Nucleus accumbens (tissue), 56 donors: ENCODE data around the gene DLG1.

Source experiments
- DNase-seq, 56 donors: peaks; one replicate each; lab custom pipeline; 2025; lab: John Stamatoyannopoulos, UW

Gene DLG1

DNA sequence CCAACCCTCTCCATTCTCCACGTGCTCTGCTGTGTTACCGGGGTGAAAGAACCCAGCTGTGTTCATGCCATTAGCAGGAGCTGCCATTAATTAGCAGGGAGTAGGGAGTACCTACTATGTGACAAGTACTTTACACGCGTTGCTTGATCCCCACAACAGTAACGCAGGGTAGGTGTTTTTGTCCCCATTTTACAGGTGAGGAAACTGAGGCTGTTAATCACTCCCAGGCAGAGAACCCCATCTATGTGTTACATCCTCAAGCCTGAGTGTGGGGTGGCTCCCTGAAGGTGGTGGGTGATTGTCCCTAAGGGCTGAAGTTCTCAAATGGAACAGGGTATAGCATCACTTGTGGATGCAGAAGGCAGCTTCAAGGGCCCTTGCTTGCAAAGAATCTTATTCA is 291.6 kb downstream of the DLG1 start:
- DNase-seq = no peak

DNA sequence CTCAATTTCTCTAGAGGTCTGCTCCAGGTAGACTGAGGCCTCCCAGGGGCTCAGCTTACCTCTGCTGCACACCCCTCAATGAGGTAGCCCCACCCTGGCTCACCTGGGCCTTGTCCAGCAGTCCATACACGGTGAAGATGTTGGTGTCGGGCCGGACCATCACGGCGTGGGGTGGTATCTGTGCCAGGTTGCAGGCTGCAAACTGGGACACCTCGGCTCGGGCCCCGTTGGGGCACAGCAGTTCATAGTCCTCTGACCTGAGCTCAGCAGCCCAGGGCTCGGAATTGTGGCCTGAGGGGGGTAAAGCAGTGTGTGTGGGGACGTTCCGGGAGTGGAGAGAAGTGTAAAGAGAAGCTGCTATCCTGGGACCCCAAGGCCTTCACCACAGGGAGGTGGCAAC is 292.0 kb downstream of the DLG1 start:
- DNase-seq = no peak

DNA sequence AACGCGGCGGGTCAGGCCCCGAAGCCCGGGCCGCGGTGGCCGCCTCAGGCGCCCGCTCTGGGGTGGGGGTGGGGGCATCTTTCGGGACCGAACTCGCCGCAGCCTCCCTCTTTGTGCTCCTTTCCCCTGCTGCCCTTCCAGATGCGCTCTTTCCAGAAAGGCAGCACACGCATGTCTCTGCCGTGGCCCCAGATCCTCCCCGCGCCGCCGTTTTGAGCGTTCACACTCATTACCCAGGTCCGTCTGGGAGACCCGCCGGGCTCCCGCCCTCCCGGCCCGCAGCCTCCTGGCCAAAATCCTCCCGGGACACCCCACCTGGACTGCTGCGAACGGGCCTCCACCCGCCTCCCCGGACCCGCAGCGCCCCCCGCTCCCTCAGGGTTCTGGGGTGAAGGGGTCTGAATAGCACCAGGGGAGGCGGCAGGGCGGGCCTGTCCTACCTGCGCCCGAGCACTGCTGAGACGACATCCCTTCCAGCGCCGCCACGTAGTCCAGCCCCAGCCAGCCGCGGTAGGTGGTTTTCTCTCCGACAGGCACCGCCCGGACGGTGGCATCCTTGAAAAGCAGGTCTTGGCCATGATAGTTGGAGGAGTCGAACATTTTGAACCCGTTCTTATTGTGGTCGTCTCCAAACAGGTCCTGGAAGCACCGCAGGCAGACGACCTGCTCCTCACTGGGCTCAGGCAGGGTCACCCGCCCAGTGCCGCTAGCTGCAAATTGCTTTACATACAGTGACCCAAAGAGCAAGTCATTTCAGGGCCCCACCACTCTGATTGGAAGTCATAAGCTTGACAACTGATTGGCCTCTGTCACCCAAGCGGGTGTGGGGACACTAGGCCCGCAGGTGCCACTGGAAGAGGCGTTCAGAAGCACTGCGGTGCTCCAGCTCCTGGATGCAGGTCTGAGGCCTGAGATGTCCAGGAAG is 294.7 kb downstream of the DLG1 start:
- peak in 6 of 56 donors; percentile 13 to 49 (median 34) for DNase-seq

DNA sequence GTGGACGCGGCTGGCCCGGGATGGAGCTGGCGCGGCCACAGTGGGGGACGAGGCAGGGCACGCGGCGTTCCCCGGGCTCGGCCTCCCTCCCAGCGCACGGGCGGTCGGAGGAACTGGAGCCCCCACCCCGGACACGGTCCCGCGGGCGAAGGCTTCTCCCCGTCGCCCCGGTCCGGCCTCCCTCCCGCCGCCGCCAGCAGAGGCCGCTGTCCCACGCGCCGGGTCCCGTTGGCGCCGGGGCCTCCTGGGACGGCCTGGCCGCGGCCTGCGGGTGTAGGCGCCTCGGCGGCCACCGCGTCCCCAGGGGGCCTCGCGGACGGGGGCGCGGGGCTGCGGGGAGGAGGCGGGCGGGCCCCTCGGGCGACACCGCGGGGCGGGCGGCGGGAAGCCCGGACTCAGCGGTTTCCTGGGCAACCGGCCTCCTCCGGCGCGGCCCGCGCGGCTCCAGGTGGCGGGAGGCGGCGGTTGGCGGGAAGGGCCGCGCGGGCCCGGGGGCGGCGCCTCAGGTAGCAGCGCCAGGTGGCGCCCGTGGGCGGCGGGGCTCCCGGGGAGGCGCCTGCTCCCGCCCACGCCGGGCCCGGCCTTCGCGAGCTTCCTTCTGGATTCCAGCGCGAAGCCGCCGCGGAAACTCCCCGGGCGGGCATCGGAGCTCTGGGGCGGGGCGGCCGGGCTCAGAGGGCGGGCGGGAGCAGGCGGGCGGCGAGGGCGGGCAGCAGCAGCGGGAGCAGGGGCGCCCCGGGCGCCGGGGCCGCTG is 295.5 kb downstream of the DLG1 start:
- DNase-seq = peak in 46 of 56 donors; percentile 12 to 84 (median 56)

DNA sequence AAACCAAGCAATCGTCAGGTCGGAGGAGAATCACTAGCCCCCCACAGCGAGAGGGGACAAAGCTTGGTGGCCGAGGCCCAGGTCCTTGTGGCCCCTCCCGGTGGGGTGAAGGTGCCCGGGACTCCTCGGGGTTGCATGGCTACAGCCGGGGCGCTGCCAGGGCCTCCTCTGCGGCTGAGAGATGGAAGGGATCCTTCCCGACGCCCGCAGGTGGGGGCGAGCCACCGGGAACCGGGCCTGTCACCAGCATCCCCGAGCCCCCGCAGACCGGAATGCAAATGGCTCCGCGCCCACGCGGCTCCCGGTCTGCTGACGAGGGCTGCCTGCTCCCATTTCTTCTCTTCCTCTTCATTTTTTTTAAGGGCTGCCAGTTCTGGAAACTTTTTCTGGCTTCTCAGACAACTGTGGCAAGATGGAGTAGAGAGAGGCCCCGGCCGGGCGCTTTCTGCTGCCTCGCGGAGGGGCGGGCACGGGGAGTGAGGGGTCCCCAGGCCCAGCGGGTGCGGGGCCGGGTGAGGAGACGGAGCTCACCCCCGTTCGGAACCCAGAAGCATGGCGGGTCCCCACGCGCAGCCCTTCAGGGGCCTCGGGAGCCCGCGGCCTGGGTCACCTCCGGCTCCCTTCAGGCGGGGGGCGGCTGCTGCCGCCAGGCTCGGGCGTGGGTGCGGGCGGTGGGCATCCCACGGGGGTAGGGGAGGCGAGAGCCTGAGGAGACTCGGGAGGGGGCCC is 296.3 kb downstream of the DLG1 start:
- DNase-seq = peak in 39 of 56 donors; percentile 13 to 81 (median 50)

DNA sequence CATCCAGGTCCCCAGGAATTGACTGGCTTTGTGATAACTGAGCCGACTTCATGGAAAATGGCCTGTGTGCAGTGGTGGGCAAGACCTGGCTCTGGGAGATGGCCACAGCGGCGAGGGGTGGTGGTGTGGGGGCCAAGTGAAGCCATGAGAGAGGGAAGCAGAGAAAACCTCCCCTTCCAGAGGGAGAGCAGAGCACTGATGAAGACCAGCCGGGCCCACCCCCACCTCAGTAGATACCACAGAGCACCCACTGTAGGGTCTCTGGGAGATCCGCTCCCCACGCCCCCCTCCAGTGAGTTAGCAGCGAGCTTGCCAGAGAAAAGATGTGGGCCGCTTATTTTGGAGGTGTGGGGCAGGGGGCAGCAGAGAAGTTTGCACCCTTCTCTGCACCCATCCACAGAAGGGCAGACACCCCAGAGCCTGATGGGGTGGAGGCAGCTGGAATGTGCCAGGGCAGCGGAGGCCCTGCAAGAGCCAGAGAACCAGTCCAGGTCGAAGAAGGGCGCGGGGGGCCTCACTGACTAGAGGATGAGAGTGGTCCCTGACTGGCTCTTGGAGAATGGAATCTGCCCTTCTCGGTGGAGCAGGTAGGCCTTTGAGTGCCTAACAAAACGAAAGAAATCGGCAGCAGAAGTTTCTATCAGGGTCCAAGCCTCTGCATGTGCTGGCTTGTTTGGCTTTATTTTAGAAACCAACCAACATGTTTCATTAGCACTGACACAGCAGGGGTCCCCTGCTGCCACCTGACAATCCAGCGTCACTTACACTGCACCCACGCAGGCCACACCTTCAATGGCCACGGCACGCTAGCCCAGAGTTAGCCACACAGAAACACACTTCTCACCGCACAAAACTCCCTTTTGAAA is 297.1 kb downstream of the DLG1 start:
- peak in 2 of 56 donors; percentile 32 to 42 for DNase-seq

DNA sequence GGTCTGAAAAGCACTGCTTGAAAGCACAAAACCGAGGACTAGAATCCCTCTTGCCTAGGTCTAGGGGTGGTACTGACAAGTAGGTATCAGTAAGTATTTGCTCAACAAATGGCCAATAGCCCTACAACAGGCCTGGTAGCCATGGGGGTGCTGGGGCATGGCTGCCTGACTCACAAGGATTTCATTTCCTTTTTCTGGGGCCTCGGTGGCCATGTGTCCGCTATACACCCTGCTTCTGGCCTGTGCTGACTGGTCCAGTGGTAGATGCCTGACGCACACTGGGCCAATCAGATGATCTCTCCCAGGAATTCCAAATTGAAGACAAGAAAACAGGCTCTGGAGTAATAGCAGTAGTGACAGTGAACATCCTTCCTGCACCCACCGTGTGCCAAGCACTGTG is 298.2 kb downstream of the DLG1 start:
- DNase-seq = no peak

DNA sequence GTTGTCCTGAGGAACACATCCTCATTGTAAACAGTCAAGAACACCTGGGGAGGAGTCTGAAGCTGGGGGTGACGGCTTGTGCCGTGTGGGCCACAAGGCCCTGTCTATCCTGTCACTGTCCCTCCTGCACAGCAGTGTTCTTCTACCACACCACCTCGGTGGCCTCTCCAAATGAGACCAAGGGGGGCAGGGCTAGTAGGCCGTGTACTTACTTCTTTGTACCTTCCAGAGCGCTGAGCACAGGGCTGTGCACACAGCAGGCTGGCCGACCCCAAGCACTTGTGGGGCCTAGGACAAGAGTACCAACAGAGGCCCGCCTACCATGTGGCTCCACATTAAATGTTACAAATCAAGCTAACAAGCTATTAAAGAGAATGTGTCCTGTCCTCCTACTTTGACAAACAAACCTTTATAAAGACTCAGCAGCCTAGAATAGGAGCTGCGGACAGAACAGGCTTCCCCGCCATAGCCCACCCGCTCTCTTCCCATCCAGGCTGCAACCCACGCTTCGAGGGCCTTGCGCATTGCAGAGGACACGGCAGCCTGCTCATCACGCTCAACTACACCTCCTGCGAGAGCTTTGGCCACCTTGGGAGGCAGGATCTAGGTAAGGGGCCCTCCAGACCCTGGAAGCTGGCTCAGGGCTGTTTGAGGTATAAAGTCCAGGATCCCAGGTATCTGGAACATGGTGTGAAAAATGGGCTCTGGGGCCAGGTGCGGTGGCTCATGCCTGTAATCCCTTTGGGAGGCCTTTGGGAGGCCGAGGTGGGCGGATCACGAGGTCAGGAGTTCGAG is 299.2 kb downstream of the DLG1 start:
- no peak for DNase-seq

DNA sequence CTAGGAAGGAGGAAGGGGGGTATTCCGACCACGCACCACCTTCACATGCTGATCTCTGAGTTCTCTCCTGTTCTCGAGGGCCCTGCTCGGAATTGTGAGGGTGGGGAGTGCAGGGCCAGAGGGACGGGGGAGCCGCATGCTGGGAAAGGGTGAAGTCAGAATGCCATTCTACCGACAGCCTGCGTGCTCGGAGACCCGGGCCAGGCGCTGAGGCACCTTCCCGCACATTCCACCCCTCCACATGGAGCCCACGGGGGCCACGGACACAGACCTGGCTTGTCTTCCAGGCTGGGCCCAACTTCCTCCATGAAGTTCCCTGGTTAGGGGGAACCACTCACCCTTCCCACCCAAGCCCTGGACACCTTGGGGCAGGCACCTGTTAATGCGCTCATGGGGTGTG is 301.1 kb downstream of the DLG1 start:
- DNase-seq = no peak

DNA sequence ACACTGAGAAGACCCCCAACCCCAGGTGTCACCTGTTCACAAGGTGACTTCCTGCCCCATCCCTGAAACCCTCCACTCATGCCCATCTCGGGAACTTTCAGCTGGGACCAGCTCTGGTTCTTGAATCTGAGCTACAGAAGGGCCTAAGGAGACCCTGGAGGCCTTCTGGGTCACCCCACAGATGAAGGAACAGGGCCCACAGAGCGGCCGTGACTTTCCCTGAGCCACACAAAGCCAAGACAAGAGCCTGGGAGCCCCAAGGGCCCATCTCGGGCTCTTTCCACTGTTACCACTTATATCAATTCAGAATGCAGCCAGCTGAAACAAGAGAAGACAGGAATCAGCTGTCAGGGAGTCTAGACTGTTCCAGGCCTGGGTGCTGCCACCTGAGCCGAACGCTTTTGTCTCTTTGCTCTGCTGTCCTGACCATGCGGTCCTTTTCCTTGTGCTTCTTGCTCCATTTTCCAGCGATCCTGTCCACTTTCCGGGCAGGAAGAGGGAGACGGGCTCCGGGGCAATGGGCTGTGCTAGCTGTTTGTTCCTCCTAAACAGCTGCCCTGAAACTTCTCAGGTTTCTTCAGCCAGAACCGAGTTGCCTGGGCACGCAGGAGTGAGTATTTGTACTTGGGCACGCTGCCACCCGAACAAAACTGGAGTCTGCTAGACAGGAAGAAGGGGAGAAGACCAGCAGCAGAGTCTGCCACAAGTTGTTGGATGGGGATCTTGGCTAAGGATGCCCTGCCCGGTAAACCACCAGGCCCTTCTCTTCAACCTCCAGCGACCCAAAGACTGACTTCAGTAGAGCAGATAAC is 301.8 kb downstream of the DLG1 start:
- no peak for DNase-seq

DNA sequence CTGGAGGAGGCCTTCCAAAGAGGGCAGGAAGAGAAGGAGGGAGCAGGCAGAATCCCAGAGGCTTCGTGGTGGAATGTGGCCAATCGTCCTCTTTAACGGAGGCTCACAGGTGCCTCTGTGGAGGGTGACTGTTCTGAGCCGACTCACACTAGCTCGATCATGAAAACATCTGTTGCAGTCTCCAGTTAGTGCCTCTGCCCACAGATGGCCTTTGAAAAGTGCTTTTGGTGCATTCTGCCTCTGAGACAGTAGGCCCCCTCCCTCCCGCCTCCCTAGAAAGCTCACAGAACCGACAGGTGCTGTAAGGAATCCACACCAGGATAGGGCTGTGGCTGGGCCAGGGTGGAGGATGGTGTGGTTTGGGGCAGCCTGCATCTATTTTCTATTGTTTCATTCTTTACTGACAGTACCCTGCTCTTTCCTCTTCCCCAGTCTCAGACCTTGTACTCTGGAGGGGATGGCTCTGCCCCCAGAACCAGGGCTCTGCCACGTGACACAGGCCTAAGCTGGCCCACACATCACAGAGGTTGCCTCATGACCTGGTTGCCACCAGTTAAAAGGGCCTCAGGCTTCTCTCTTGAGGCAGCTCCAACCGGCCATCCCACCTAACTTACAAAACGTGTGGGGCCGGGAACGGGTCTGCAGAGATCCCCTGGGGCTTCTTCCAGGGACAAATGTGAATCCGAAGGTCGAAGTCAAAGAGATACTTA is 302.6 kb downstream of the DLG1 start:
- DNase-seq = no peak

DNA sequence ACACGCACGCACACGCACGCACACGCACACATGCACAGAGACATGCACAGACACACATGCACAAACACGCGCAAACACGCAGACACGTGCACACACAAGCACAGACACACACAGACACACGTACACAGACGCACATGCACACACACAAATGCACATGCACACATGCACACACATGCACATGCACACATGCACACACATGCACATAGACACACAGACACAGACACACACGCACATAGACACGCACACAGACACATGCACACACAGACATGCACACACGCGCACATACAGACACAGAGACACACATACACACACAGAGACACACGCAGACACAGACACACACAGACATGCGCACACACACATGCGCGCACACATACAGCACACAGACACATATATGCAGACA is 303.4 kb downstream of the DLG1 start:
- DNase-seq = no peak

DNA sequence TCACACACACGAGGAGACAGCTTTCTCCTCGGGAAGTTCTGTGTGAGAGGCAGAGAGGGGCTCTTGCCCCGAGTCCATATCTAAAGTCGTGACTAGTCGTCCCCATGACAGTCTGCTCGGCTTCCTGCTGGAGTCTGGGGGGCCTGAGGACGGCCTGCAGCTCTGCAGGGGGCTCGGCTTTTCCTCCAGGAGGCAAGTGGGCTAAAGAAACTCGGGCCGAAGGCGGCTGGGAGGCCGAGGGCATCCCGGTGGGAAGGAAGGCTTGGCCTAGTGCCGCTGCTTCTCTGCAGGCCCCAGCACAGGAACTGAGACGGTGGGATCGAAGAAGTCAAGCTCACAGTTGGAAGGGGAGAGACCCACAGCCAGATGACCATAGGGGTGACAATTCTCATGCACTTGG is 304.4 kb downstream of the DLG1 start:
- no peak for DNase-seq
